ENCODE results near the gene CARMIL1.

- TF ChIP-seq L3MBTL2 (conservative IDR thresholded peaks at IDR 0.05) (no peak), FOXM1 (IDR thresholded peaks at IDR 0.05; ENCODE audit: borderline replicate concordance) (no peak), ELF4 (IDR thresholded peaks at IDR 0.05) (no peak), BHLHE40 (IDR thresholded peaks at IDR 0.05; ENCODE audit: borderline replicate concordance) (no peak), SP1 (IDR thresholded peaks at IDR 0.05) (no peak)
Measured at GRCh38 chr6:25446830-25447569, 167.8 kb downstream of the CARMIL1 start.

Measured in HEK293T (cell line).